H1 (cell line): ENCODE measurements around the gene HOXA10. TPM values are rescaled to one million over a fixed set of nuclear protein-coding genes. Genes with fewer than 3 reads are reported as not detected.
A peak's percentile ranks its signal among the peaks of the same experiment; 100 is the strongest.

Experiments
- CTCF ChIA-PET: fragments of 300-600 bp; sonication (Branson Sonifier 250); formaldehyde crosslinking; loops from one replicate; lab custom pipeline; 2021; ENCODE audit not compliant: partially characterized antibody; lab: Charles Lee
- POLR2A ChIA-PET: fragments of 300-600 bp; sonication (Branson Sonifier 250); formaldehyde crosslinking; loops from one replicate; lab custom pipeline; 2021; ENCODE audit warnings: inconsistent platforms; ENCODE audit not compliant: partially characterized antibody; lab: Charles Lee
- DNase-seq, 2 experiments: peaks; one replicate each; pipeline versions ENCODE4 v3.0.0 to v3.0.0-alpha.2; 2010 to 2022; ENCODE audit warnings: low spot score in 2 of 2, low read depth in 1 of 2, mixed read lengths in 1 of 2
- FAIRE-seq: peaks from 2 replicates; lab custom pipeline; 2011; peaks lifted over from hg19 to GRCh38; lab: Jason Lieb, UNC
- H2AFZ ChIP-seq: 2 replicates; pipeline ENCODE4 v1.8.1; 2012; ENCODE audit warnings: low read length, inconsistent platforms
- H2AK5ac ChIP-seq: 2 replicates; pipeline ENCODE4 v1.6.1; 2013; ENCODE audit warnings: low read depth, low read length
- H2BK120ac ChIP-seq: replicated peaks from 2 replicates; pipeline ENCODE3; 2013; ENCODE audit warnings: low read depth, low read length, inconsistent platforms
- H2BK12ac ChIP-seq: 2 replicates; pipeline ENCODE4 v1.6.1; 2013; ENCODE audit warnings: low read depth, low read length
- H2BK15ac ChIP-seq: 2 replicates; pipeline ENCODE4 v1.6.1; 2013; ENCODE audit warnings: low read length
- H2BK20ac ChIP-seq: 2 replicates; pipeline ENCODE4 v1.6.1; 2013; ENCODE audit warnings: low read length
- H2BK5ac ChIP-seq: 2 replicates; pipeline ENCODE4 v1.6.1; 2013; ENCODE audit warnings: low read depth, low read length
- H3K14ac ChIP-seq: 2 replicates; pipeline ENCODE4 v1.6.1; 2013; ENCODE audit warnings: inconsistent platforms; ENCODE audit not compliant: insufficient read length
- H3K18ac ChIP-seq: 2 replicates; pipeline ENCODE4 v1.6.1; 2013; ENCODE audit warnings: low read length; ENCODE audit errors: extremely low read depth
- H3K23ac ChIP-seq: 2 replicates; pipeline ENCODE4 v1.6.1; 2013; ENCODE audit warnings: inconsistent platforms; ENCODE audit not compliant: insufficient read length
- H3K23me2 ChIP-seq: 2 replicates; pipeline ENCODE4 v1.6.1; 2013; ENCODE audit warnings: low read depth, low read length
- H3K27ac ChIP-seq: 2 replicates; pipeline ENCODE4 v1.6.1; 2011; ENCODE audit warnings: low read depth, low read length, inconsistent platforms
- H3K27me3 ChIP-seq, 4 experiments: replicated peaks in 1 of 4; 1 replicate in 1 of 4; 2 replicates in 3 of 4; pipeline versions ENCODE4 v1.6.1 to v1.8.1; 2011 to 2013; ENCODE audit warnings: low read length in 3 of 4, mild to moderate bottlenecking in 3 of 4, inconsistent platforms in 2 of 4, mixed read lengths in 2 of 4, moderate library complexity in 1 of 4; ENCODE audit not compliant: control insufficient read depth in 3 of 4, insufficient read depth in 3 of 4; ENCODE audit errors: extremely low read depth in 1 of 4
- H3K36me3 ChIP-seq, 4 experiments: 2 replicates each; pipeline versions ENCODE4 v1.6.1 to v1.8.1; 2011 to 2013; ENCODE audit warnings: mild to moderate bottlenecking in 4 of 4, low read length in 3 of 4, moderate library complexity in 2 of 4, control low read depth in 1 of 4, inconsistent platforms in 1 of 4; ENCODE audit not compliant: insufficient read depth in 4 of 4, control insufficient read depth in 2 of 4
- H3K4ac ChIP-seq: replicated peaks from 2 replicates; pipeline ENCODE3; 2013; ENCODE audit warnings: low read length, low read depth, mixed read lengths, inconsistent platforms; ENCODE audit not compliant: insufficient read length
- H3K4me1 ChIP-seq, 4 experiments: replicated peaks in 1 of 4; 1 replicate in 1 of 4; 2 replicates in 3 of 4; pipeline versions ENCODE4 v1.6.1 to v1.8.1; 2011 to 2013; ENCODE audit warnings: low read length in 3 of 4, inconsistent platforms in 2 of 4, mixed read lengths in 1 of 4; ENCODE audit not compliant: insufficient read depth in 4 of 4, control insufficient read depth in 3 of 4
- H3K4me2 ChIP-seq, 2 experiments: 2 replicates each; pipeline versions ENCODE4 v1.6.1 to v1.8.1; 2011 to 2013; ENCODE audit warnings: low read depth in 2 of 2, low read length in 2 of 2, control low read depth in 1 of 2, inconsistent platforms in 1 of 2, mild to moderate bottlenecking in 1 of 2; ENCODE audit not compliant: insufficient read depth in 1 of 2
- H3K4me3 ChIP-seq, 4 experiments: fragments of 200-600, 300-600 bp in 1 of 4; sonication (generic), shearing (Covaris generic), sonication (Bioruptor Twin) in 1 of 4; 2 replicates each; pipeline versions ENCODE4 v1.5.1 to v1.8.1; 2011 to 2016; ENCODE audit warnings: low read length in 4 of 4, low read depth in 3 of 4, control low read depth in 2 of 4, inconsistent platforms in 2 of 4, mild to moderate bottlenecking in 2 of 4, mixed read lengths in 1 of 4, moderate library complexity in 1 of 4; ENCODE audit not compliant: insufficient read depth in 2 of 4; ENCODE audit errors: extremely low read depth in 1 of 4
- H3K56ac ChIP-seq: replicated peaks from 2 replicates; pipeline ENCODE3; 2013; ENCODE audit warnings: low read depth, mild to moderate bottlenecking, mixed read lengths, low read length, inconsistent platforms; ENCODE audit not compliant: insufficient read length
- H3K79me1 ChIP-seq: 2 replicates; pipeline ENCODE4 v1.6.1; 2013; ENCODE audit warnings: low read depth, low read length, control low read depth
- H3K79me2 ChIP-seq, 2 experiments: 2 replicates each; pipeline versions ENCODE4 v1.6.1 to v1.8.1; 2012 to 2013; ENCODE audit warnings: low read length in 2 of 2, mild to moderate bottlenecking in 2 of 2, inconsistent platforms in 1 of 2; ENCODE audit not compliant: insufficient read depth in 2 of 2, control insufficient read depth in 1 of 2
- H3K9ac ChIP-seq, 4 experiments: replicated peaks in 1 of 4; 1 replicate in 1 of 4; 2 replicates in 3 of 4; pipeline versions ENCODE4 v1.6.1 to v1.8.1; 2011 to 2013; ENCODE audit warnings: low read depth in 3 of 4, low read length in 3 of 4, control low read depth in 2 of 4, mild to moderate bottlenecking in 2 of 4, moderate library complexity in 2 of 4, inconsistent platforms in 1 of 4; ENCODE audit errors: extremely low read depth in 1 of 4
- H3K9me3 ChIP-seq, 2 experiments: 2 replicates each; pipeline versions ENCODE4 v1.6.1 to v1.8.1; 2012 to 2013; ENCODE audit warnings: mild to moderate bottlenecking in 2 of 2, moderate library complexity in 2 of 2, control low read depth in 1 of 2, inconsistent platforms in 1 of 2, low read depth in 1 of 2, low read length in 1 of 2, mixed read lengths in 1 of 2; ENCODE audit not compliant: insufficient read depth in 2 of 2
- H4K20me1 ChIP-seq, 2 experiments: replicated peaks in 1 of 2; 2 replicates each; pipeline versions ENCODE3 to v1.8.1; 2011 to 2013; ENCODE audit warnings: inconsistent platforms in 2 of 2, low read length in 2 of 2, mild to moderate bottlenecking in 1 of 2; ENCODE audit not compliant: insufficient read depth in 2 of 2, control insufficient read depth in 1 of 2
- H4K5ac ChIP-seq: 2 replicates; pipeline ENCODE4 v1.6.1; 2013; ENCODE audit warnings: low read length, low read depth, mixed read lengths, inconsistent platforms; ENCODE audit not compliant: insufficient read length
- H4K8ac ChIP-seq: 2 replicates; pipeline ENCODE4 v1.8.0; 2013; ENCODE audit warnings: mild to moderate bottlenecking, moderate library complexity, low read length, inconsistent platforms; ENCODE audit not compliant: insufficient read depth; ENCODE audit errors: extremely low read depth
- H4K91ac ChIP-seq: replicated peaks from 2 replicates; pipeline ENCODE3; 2013; ENCODE audit warnings: low read length, mixed read lengths, inconsistent platforms; ENCODE audit not compliant: insufficient read length
- ASH2L ChIP-seq: fragments of 200-600, 300-600 bp; sonication (generic); IDR thresholded peaks from one replicate; pipeline ENCODE4 v1.7.1; 2017; ENCODE audit warnings: low read length
- BRCA1 ChIP-seq: IDR thresholded peaks from 2 replicates; pipeline ENCODE4 v1.6.1; 2012; ENCODE audit warnings: low read depth, low read length, improper control_type of control experiment
- CBX8 ChIP-seq: fragments of 300-800, 300-1000 bp; sonication (generic); IDR thresholded peaks from 2 replicates; pipeline ENCODE4 v1.7.1; 2016; ENCODE audit warnings: low read depth, low read length, borderline replicate concordance
- EZH2 ChIP-seq: fragments of 200-600 bp; sonication (generic); IDR thresholded peaks from 2 replicates; pipeline ENCODE4 v1.7.1; 2012; ENCODE audit warnings: low read depth, mild to moderate bottlenecking, moderate library complexity, low read length, inconsistent platforms; ENCODE audit not compliant: severe bottlenecking
- SP1 ChIP-seq: IDR thresholded peaks from 2 replicates; pipeline ENCODE4 v1.6.1; 2011; ENCODE audit warnings: low read depth, low read length
- SUZ12 ChIP-seq: fragments of 200-600 bp; sonication (generic); IDR thresholded peaks from 2 replicates; pipeline ENCODE4 v1.6.1; 2012; ENCODE audit warnings: mild to moderate bottlenecking, inconsistent platforms, low read length, moderate library complexity, mixed read lengths
- WGBS, 2 experiments: shearing (Covaris generic) in 1 of 2; methylation state at CpG; one replicate each; pipeline versions ENCODE4 v1.1.6 to v1.1.7; 2013 to 2015; ENCODE audit warnings: low lambda C conversion rate in 2 of 2, mixed read lengths in 2 of 2, inconsistent platforms in 1 of 2, low coverage in 1 of 2, missing lambda C conversion rate in 1 of 2; ENCODE audit not compliant: insufficient replicate concordance in 2 of 2, insufficient coverage in 1 of 2, insufficient read length in 1 of 2; ENCODE audit errors: extremely low coverage in 1 of 2, missing lambda C conversion rate in 1 of 2; 5-methylcytosine and 5-hydroxymethylcytosine counted together
- polyA plus RNA-seq, 7 experiments: library from polyadenylated mRNA; depleted of rRNA in 3 of 7; stranded (reverse) in 5 of 7; unstranded in 2 of 7; fragments of >200 nt in 5 of 7; fragments of 200-250 nt in 2 of 7; gene quantifications; 1 replicate in 5 of 7; 2 replicates in 1 of 7; 4 replicates in 1 of 7; pipeline versions ENCODE4 v1.2.1 to v1.2.3, GENCODE V29; 2011 to 2013; ENCODE audit warnings: missing spikeins in 2 of 7, mixed read lengths in 2 of 7
- total RNA-seq: library from RNA; stranded (reverse); fragmentation: NEBNext Ultra II Directional; extraction: Animal tissue kit (Norgen Biotek cat#: 25700); gene quantifications from 2 replicates; pipeline ENCODE4 v1.2.1, GENCODE V29; 2021
- TF ChIP-seq, protein P1 (sequence below), 3 experiments: IDR thresholded peaks; 1 replicate in 2 of 3; 2 replicates in 1 of 3; pipeline versions ENCODE4 v1.5.1 to v1.6.1; 2011; ENCODE audit warnings: low read length in 3 of 3, mild to moderate bottlenecking in 3 of 3, inconsistent platforms in 2 of 3, low read depth in 1 of 3, moderate library complexity in 1 of 3; ENCODE audit not compliant: insufficient read depth in 1 of 3; ENCODE audit errors: control extremely low read depth in 1 of 3

The HOXA10 gene
- total and polyA plus RNA-seq, 2 of the 8 experiments (the other 6 are each of a cell fraction or from before 2014, with no cell fraction given) = not detected

DNA sequence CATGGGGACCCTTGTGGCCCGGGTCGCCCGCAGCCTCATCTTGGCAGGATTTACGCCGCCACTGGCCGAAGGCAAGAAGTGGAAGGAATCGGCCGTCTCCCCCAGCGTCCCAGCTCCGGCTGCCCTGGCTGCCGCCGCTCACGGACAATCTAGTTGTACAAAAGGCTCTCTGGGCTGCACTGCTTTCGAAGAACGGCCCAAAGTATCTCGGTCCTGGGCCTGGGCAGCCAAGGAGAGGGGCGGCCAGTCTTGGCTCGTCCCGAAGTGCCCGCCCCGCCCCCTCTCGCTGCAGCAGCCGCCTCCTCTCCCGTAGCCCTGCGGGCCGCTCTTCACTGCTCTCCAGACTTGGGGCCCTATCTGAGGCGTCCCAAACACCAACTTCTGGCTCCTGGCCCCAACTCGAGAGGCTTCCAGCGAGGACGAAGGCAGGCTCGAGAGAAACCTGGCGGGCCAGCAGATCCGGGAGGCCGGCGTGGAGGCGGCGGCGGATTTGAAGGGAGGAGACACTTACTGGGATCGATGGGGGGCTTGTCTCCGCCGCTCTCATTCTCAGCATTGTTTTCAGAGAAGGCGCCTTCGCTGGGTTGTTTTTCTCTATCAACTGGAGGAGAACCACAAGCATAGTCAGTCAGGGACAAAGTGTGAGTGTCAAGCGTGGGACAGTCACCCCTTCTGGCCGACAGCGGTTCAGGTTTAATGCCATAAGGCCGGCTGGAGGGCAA lies 9.6 kb downstream of the HOXA10 start:
- Histone ChIP-seq H2BK12ac (peak overlapping the region; percentile 27; the same call in 1 of the 2 replicates), H4K91ac (no peak overlapping the region), H2BK20ac (no peak overlapping the region), H3K9me3 (peaks cover 0 to 6% of the 10 kb centered on the region in 2 experiments; a peak in 1 of 4 replicates), H3K56ac (no peak overlapping the region), H4K5ac (no peak overlapping the region), H4K8ac (no peak overlapping the region), H3K4me3 (peak overlapping the region in 1 of 4 experiments; percentile 25; a peak in 2 of 8 replicates), H3K9ac (no peak overlapping the region), H3K79me1 (no peaks in the 10 kb centered on the region), H3K14ac (no peak overlapping the region), H3K18ac (no peak overlapping the region), H4K20me1 (peaks cover 21 to 28% of the 10 kb centered on the region in 2 experiments), H3K27ac (no peak overlapping the region), H2BK120ac (no peak overlapping the region), H3K36me3 (peaks cover 0 to 18% (median 0%) of the 10 kb centered on the region in 4 experiments; a peak in 1 of 8 replicates), H2AFZ (no peak overlapping the region), H3K79me2 (no peaks in the 10 kb centered on the region), H3K4ac (no peak overlapping the region), H3K4me1 (no peaks in the 10 kb centered on the region; a peak in 4 of 7 replicates), H3K27me3 (peaks cover 98 to 100% (median 99%) of the 10 kb centered on the region in 4 experiments), H3K23ac (no peak overlapping the region), H3K23me2 (no peaks in the 10 kb centered on the region), H3K4me2 (peak overlapping the region; percentile 8 to 47; a peak in 3 of 4 replicates), H2BK5ac (no peak overlapping the region), H2AK5ac (no peak overlapping the region), H2BK15ac (no peak overlapping the region)
- WGBS, 2 experiments = 4% methylated on average over 43 of the region's 47 CpGs; no CpG with 5 or more reads in 1 of the 2 experiments
- no peak for FAIRE-seq
- CTCF ChIA-PET = interaction anchor here (0.8 to 5.2 kb wide), 7 partner anchors 9 to 34 kb away, joined by 3 to 40 read pairs (median 5); partner anchors contain the start of genes HOXA11, HOXA3, HOXA4 and HOXA5
- DNase-seq = no peak
- POLR2A ChIA-PET = no interaction called here
- TF ChIP-seq EZH2 = peak; percentile 94
- TF ChIP-seq SP1 = 0 out of 2 replicates have a peak, but pooled peaks have one; percentile 4
- peak; percentile 94 for TF ChIP-seq SUZ12
- TF ChIP-seq BRCA1 = no peak
- TF ChIP-seq, protein P1, sequence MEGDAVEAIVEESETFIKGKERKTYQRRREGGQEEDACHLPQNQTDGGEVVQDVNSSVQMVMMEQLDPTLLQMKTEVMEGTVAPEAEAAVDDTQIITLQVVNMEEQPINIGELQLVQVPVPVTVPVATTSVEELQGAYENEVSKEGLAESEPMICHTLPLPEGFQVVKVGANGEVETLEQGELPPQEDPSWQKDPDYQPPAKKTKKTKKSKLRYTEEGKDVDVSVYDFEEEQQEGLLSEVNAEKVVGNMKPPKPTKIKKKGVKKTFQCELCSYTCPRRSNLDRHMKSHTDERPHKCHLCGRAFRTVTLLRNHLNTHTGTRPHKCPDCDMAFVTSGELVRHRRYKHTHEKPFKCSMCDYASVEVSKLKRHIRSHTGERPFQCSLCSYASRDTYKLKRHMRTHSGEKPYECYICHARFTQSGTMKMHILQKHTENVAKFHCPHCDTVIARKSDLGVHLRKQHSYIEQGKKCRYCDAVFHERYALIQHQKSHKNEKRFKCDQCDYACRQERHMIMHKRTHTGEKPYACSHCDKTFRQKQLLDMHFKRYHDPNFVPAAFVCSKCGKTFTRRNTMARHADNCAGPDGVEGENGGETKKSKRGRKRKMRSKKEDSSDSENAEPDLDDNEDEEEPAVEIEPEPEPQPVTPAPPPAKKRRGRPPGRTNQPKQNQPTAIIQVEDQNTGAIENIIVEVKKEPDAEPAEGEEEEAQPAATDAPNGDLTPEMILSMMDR (IDR thresholded peaks at IDR 0.05; ENCODE audit: control extremely low read depth in 1 of 3, insufficient read depth in 1 of 3, low read depth in 1 of 3, low read length in 3 of 3) = peak; percentile 25 to 47 (median 39); a peak in 3 of 4 replicates
- peak; percentile 25; the same call in 1 of the 2 replicates for TF ChIP-seq CBX8
- no peak for TF ChIP-seq ASH2L
